Measurements from ENCODE around the gene C1orf226. TPM values are rescaled to one million over a fixed set of nuclear protein-coding genes. Genes with fewer than 3 reads are reported as not detected.

Gene C1orf226
- total and polyA plus RNA-seq, 4 donors, result 2.1 to 7.9 (median 2.4) TPM

GRCh38 chr1:162372159-162373071, 9.1 kb upstream of the C1orf226 start:
- H3K4me1 ChIP-seq (ENCODE audit: control insufficient read depth in 5 of 5, insufficient read depth in 5 of 5, low read length in 5 of 5), result peaks cover 0 to 2% (median 0%) of the 10 kb centered on the region in 5 donors
- no peaks in the 10 kb centered on the region for H3K27me3 ChIP-seq (ENCODE audit: control insufficient read depth in 3 of 3, insufficient read depth in 3 of 3, low read length in 2 of 3)
- 49 to 65% methylated on average over 13 of the region's 13 CpGs for WGBS, 2 donors
- no peak overlapping the region for H3K9ac ChIP-seq (ENCODE audit: insufficient read depth in 1 of 2, low read length in 2 of 2)
- no peak for TF ChIP-seq CTCF (IDR thresholded peaks at IDR 0.05; ENCODE audit: control extremely low read depth, extremely low read depth)
- H3K4me3 ChIP-seq, result no peak overlapping the region
- H3K27ac ChIP-seq (ENCODE audit: low read depth in 1 of 2, low read length in 1 of 2), result no peak overlapping the region
- ATAC-seq (ENCODE audit: insufficient read depth, low FRiP score), result no peak
- DNase-seq, result no peak
- H3K9me3 ChIP-seq (ENCODE audit: control insufficient read depth in 4 of 4, insufficient read depth in 3 of 4, low read length in 3 of 4), result no peaks in the 10 kb centered on the region
- H3K36me3 ChIP-seq (ENCODE audit: control insufficient read depth in 4 of 4, insufficient read depth in 4 of 4, low read length in 4 of 4), result no peaks in the 10 kb centered on the region

- peaks cover 0 to 2% (median 0%) of the 10 kb centered on the region in 5 donors for H3K4me1 ChIP-seq (ENCODE audit: control insufficient read depth in 5 of 5, insufficient read depth in 5 of 5, low read length in 5 of 5)
- 83 to 93% methylated on average over 1 of the region's 1 CpG for WGBS, 2 donors
- DNase-seq (no peak), ATAC-seq (ENCODE audit: insufficient read depth, low FRiP score) (no peak)
- H3K27ac ChIP-seq (ENCODE audit: low read depth in 1 of 2, low read length in 1 of 2), result no peak overlapping the region
- H3K9me3 ChIP-seq (ENCODE audit: control insufficient read depth in 4 of 4, insufficient read depth in 3 of 4, low read length in 3 of 4), result no peaks in the 10 kb centered on the region
- no peaks in the 10 kb centered on the region for H3K27me3 ChIP-seq (ENCODE audit: control insufficient read depth in 3 of 3, insufficient read depth in 3 of 3, low read length in 2 of 3)
- no peaks in the 10 kb centered on the region for H3K36me3 ChIP-seq (ENCODE audit: control insufficient read depth in 4 of 4, insufficient read depth in 4 of 4, low read length in 4 of 4)
- H3K9ac ChIP-seq (ENCODE audit: insufficient read depth in 1 of 2, low read length in 2 of 2), result no peak overlapping the region
- no peak for TF ChIP-seq CTCF (IDR thresholded peaks at IDR 0.05; ENCODE audit: control extremely low read depth, extremely low read depth)
- H3K4me3 ChIP-seq, result no peak overlapping the region
These were observed 8.5 kb upstream of the C1orf226 start for GRCh38 chr1:162373072-162373427.

- no peak for TF ChIP-seq CTCF (IDR thresholded peaks at IDR 0.05; ENCODE audit: control extremely low read depth, extremely low read depth)
- Histone ChIP-seq H3K27ac (ENCODE audit: low read depth in 1 of 2, low read length in 1 of 2) (peak overlapping the region in 1 of 2 donors; percentile 14), H3K36me3 (ENCODE audit: control insufficient read depth in 4 of 4, insufficient read depth in 4 of 4, low read length in 4 of 4) (no peaks in the 10 kb centered on the region), H3K27me3 (ENCODE audit: control insufficient read depth in 3 of 3, insufficient read depth in 3 of 3, low read length in 2 of 3) (no peaks in the 10 kb centered on the region), H3K4me1 (ENCODE audit: control insufficient read depth in 5 of 5, insufficient read depth in 5 of 5, low read length in 5 of 5) (peaks cover 0 to 2% (median 0%) of the 10 kb centered on the region in 5 donors), H3K4me3 (no peak overlapping the region), H3K9me3 (ENCODE audit: control insufficient read depth in 4 of 4, insufficient read depth in 3 of 4, low read length in 3 of 4) (no peaks in the 10 kb centered on the region), H3K9ac (ENCODE audit: insufficient read depth in 1 of 2, low read length in 2 of 2) (no peak overlapping the region)
- WGBS, 2 donors, result 84 to 94% methylated on average over 8 of the region's 8 CpGs
- no peak for DNase-seq
- peak; percentile 75 for ATAC-seq (ENCODE audit: insufficient read depth, low FRiP score)
These were observed 7.8 kb upstream of the C1orf226 start for GRCh38 chr1:162373541-162374260.

Data from lung (tissue), 12 donors.